ENCODE measurements around the gene FSTL4.

Gene FSTL4

GRCh38 chr5:133331941-133332340 is 280.4 kb downstream of the FSTL4 start:
- no peak for DNase-seq (ENCODE audit: low read depth in 1 of 2, low spot score in 1 of 2)

DNA sequence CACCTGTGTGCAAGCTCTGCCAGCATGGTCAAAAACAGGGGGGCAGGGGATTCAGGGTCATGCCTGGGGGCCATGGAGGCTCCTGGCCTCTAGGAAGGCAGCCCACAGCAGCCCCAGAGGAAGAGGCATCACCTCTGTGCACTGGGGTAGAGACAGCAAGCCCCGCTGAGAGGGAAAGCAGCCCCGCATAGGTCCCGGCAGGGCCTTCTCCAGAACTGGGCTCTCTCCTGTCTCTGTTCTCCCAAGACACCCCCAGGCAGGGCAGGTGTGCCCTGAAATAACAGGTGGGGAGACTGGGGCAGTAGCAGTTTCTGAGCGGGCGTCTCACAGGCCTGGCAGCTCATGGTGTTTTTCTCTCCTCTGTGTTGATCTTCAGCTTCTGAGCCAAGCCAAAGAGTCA is 281.4 kb downstream of the FSTL4 start:
- DNase-seq (ENCODE audit: low read depth in 1 of 2, low spot score in 1 of 2), result no peak

GRCh38 chr5:133328800-133329199 is 283.5 kb downstream of the FSTL4 start:
- no peak for DNase-seq (ENCODE audit: low read depth in 1 of 2, low spot score in 1 of 2)

DNA sequence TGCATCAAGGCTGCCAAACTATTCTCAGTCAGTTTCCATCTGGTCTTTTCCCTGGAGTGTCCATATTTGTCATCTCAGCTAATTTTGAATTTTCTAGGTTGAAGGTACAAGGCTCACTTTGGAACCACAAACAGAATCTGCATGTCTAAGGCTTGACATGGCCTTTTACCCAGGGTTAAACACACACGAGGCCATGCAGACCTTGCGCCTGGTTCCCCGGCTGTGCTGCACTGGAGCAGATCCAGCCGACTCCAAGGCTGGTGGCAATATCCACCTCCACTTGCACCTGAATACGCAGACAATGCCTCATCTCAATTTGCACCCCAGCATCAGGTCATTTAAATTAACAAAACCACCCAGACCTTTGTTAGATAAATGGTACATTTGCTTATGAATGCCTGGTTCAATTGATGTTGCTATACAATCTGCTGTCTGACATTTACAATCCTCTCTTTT is 284.4 kb downstream of the FSTL4 start:
- no peak for DNase-seq (ENCODE audit: low read depth in 1 of 2, low spot score in 1 of 2)

- no peak for DNase-seq (ENCODE audit: low read depth in 1 of 2, low spot score in 1 of 2)
These were observed 286.0 kb downstream of the FSTL4 start for GRCh38 chr5:133326361-133326760.

DNA sequence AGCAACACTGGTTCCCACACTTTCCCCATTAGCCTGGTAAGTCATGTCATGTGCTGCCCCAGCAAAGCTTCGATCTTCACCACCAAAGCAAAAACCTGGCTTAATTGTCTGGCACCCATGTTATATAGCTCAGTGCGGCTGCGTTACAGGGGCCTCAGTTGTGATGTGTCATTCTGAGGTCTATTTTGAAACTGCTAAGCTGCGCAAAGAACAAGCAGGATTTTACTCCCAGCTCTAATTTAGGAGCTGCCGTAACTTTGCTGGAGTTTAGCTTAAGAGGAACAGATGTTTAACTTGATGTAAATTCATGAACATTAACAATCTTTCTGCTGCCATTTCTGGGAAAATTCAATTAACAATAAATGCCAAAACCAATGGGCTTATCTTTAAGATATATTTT is 286.5 kb downstream of the FSTL4 start:
- no peak for DNase-seq (ENCODE audit: low read depth in 1 of 2, low spot score in 1 of 2)

DNA sequence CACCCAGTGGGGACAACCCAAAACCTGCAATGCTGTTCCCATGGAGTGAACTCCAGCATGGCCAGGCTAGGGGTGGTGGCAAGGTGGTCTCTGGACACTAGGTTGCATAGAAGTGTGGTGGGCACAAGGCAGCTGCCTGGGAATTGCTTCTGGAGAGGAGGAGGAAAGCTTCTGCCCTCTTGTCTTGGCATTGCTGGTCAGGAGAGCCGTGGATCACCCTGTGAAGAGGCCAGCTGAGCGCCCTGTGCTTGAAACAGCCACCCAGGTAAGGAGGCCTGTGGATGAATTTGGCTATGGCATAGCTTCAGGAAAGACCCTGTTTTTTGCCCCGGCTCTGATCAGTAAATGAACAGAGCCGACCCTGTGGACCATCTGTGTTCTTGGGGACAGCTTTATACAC is 287.4 kb downstream of the FSTL4 start:
- no peak for DNase-seq (ENCODE audit: low read depth in 1 of 2, low spot score in 1 of 2)

DNA sequence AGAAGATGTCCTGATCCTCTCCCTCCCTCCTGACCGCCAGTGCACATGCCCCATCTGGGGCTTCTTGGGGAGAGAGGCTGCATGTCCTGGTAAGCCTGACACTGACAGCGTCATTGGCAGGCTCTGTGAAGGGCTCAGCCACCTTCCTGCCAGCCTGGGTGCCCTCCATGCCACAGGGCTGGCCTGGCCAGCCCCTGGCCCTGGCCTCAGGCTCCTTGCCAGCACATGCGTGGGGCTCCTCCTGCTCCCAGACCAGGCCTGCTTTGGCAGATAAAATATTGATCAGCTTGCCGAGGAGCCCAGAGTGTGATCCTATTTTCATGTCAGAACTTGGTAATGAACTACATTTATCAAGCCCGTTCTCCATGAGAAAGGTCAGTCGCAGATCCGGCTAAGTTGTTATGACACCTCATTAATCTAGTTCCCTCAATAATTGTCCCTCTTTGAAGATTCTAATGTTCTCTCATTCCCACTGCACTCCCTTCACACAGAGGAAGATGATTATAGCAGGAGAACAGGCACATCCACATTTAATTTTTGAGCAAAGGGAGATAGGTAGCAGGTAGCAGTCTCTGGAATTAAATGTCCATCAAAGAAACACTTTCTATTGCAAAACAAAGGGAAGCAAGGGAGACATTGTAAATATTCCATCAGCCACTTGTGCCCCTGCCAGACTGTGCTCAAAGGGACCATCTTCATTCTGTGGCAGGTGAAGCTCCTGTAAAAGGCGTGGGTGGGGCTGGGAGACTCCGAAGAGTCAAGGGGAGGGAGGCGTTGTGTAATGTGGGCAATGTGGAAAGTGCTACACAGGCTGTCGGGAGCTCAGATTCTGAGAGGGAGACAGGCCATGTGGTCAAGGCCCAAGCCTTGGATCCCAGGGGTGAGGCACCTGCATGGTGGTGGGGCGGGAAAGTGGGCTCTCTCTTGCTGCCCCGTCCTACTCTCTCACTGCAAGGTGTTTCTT is 288.6 kb downstream of the FSTL4 start:
- DNase-seq (ENCODE audit: low read depth in 1 of 2, low spot score in 1 of 2), result no peak

DNA sequence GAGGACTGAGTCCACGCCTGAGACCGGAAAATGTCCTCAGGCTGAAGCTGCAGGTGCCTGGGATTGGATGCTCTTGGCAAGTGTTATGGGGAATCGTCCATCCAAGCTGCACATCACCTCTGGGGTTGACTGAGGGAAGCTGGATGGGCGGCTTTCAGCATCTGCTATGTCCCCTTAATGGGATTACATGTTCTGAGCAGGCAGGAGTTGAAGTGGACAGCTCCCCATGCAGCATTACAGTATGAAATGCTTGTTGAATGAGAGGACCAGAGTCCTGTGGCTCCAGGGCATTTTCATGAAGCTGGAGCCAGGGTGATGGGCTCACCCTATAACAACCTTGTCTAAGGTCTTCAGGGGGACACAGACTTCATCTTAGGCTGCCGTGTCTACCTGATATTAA is 289.6 kb downstream of the FSTL4 start:
- no peak for DNase-seq (ENCODE audit: low read depth in 1 of 2, low spot score in 1 of 2)

GRCh38 chr5:133321833-133322420 is 290.4 kb downstream of the FSTL4 start:
- DNase-seq (ENCODE audit: low read depth in 1 of 2, low spot score in 1 of 2), result no peak

- DNase-seq (ENCODE audit: low read depth in 1 of 2, low spot score in 1 of 2), result no peak
These were observed 291.0 kb downstream of the FSTL4 start for GRCh38 chr5:133321286-133321832.

DNA sequence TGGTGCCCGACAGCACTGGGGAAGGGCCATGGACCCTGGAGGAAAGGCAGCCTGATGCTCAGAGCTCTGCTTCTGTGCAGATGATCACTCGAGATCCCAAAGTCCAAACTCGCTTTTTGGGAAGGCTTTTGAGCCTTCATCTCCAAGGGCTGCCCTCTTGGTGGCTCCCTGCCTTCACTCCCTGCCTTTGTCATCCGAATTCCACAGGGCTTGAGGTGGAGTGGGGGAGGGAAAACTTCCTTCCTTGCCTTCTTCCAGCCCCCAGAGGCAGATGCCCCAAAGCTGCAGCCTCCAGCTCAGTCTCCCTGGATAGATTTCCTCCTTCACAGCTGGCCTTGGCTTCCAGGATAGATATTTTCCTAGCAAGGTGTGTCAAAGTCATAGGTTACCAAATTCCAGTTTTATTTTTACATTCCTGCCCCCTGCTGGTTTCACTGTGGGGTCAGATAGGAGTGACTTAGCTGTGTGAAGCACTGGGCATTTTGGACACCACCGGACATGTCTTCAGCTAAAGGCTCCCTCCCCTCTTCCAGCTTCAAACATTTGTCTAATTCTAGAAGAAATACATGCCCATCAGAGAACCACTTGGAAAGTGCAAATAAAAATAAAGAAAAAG is 292.3 kb downstream of the FSTL4 start:
- DNase-seq (ENCODE audit: low read depth in 1 of 2, low spot score in 1 of 2), result no peak

GRCh38 chr5:133319244-133319643 is 293.1 kb downstream of the FSTL4 start:
- DNase-seq (ENCODE audit: low read depth in 1 of 2, low spot score in 1 of 2), result no peak

DNA sequence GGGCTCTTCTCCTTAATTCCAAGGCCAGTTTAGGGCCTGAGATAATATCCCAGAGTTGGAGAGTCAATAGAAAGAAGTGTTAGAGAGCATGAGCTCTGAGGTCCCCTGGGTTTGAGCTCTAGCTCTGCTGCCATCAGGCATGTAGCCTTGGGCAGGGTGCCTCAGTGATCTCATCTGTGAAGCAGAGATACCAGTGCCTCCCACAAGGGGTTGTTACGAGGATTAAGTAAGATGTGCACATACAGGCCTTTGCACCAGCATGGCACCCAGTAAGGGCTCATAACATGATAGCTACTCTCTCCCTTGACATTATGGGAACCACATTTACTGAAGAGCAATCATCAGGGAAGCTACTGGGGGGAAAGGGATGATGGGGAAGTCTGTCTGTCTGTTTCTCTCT is 294.8 kb downstream of the FSTL4 start:
- DNase-seq (ENCODE audit: low read depth in 1 of 2, low spot score in 1 of 2), result no peak

GRCh38 chr5:133316346-133317343 is 295.7 kb downstream of the FSTL4 start:
- no peak for DNase-seq (ENCODE audit: low read depth in 1 of 2, low spot score in 1 of 2)

DNA sequence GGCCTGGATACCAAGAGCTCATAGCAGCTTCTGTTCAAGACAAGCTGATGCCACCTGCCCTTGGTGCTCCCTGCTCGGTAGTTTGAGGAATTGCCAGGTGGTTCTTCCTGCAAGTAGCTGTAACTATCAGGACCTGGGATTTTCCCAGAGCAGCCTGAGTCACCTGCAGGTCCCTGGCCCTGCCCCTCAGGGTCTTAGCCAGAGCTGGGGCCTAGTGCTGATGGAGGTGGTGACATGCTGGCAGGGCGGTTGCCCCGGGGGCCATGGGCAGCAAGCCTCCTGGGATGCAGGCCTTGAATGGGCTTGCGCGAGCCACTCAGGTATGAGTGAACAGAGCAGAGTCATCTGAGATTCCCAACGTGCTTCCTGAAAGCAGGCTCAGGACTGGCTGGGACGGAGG is 298.3 kb downstream of the FSTL4 start:
- no peak for DNase-seq (ENCODE audit: low read depth in 1 of 2, low spot score in 1 of 2)

- DNase-seq (ENCODE audit: low read depth in 1 of 2, low spot score in 1 of 2), result no peak
These were observed 301.2 kb downstream of the FSTL4 start for GRCh38 chr5:133311176-133311575.

GRCh38 chr5:133309984-133310621 is 302.2 kb downstream of the FSTL4 start:
- DNase-seq (ENCODE audit: low read depth in 1 of 2, low spot score in 1 of 2), result no peak

- no peak for DNase-seq (ENCODE audit: low read depth in 1 of 2, low spot score in 1 of 2)
These were observed 303.1 kb downstream of the FSTL4 start for GRCh38 chr5:133309166-133309795.

- DNase-seq (ENCODE audit: low read depth in 1 of 2, low spot score in 1 of 2), result no peak
These were observed 305.1 kb downstream of the FSTL4 start for GRCh38 chr5:133307275-133307674.

Measured in activated T-helper 1 cell treated with anti-CD3 and anti-CD28 coated beads, Interleukin-2, amount 50 U/mL, for 16 hours (primary cell).